HEK293T (cell line): ENCODE data around the gene MRPL33.

Source experiments
- BHLHE40 ChIP-seq: fragments of 450-650 bp; IDR thresholded peaks from 2 replicates; pipeline ENCODE4 v1.6.1; 2016; ENCODE audit warnings: mild to moderate bottlenecking, moderate library complexity, borderline replicate concordance
- CTBP1 ChIP-seq: fragments of 450-650 bp; IDR thresholded peaks from 2 replicates; pipeline ENCODE4 v1.6.1; 2016; ENCODE audit warnings: borderline replicate concordance
- ELF4 ChIP-seq: fragments of 450-650 bp; IDR thresholded peaks from 2 replicates; pipeline ENCODE4 v1.6.1; 2017; ENCODE audit warnings: antibody characterized with exemption
- FOXA1 ChIP-seq: fragments of 450-650 bp; IDR thresholded peaks from 2 replicates; pipeline ENCODE4 v1.6.1; 2016; ENCODE audit warnings: mild to moderate bottlenecking
- FOXM1 ChIP-seq: fragments of 450-650 bp; IDR thresholded peaks from 2 replicates; pipeline ENCODE4 v1.6.1; 2017; ENCODE audit warnings: mild to moderate bottlenecking, borderline replicate concordance
- SP1 ChIP-seq: fragments of 450-650 bp; IDR thresholded peaks from 2 replicates; pipeline ENCODE4 v1.6.1; 2017
- SUZ12 ChIP-seq: fragments of 450-650 bp; IDR thresholded peaks from 2 replicates; pipeline ENCODE4 v1.6.1; 2016; ENCODE audit warnings: mild to moderate bottlenecking
- TARDBP ChIP-seq: fragments of 450-650 bp; IDR thresholded peaks from 2 replicates; pipeline ENCODE4 v1.6.1; 2016
- TF ChIP-seq, protein P1 (sequence below): fragments of 450-650 bp; IDR thresholded peaks from 2 replicates; pipeline ENCODE4 v1.6.1; 2016

DNA sequence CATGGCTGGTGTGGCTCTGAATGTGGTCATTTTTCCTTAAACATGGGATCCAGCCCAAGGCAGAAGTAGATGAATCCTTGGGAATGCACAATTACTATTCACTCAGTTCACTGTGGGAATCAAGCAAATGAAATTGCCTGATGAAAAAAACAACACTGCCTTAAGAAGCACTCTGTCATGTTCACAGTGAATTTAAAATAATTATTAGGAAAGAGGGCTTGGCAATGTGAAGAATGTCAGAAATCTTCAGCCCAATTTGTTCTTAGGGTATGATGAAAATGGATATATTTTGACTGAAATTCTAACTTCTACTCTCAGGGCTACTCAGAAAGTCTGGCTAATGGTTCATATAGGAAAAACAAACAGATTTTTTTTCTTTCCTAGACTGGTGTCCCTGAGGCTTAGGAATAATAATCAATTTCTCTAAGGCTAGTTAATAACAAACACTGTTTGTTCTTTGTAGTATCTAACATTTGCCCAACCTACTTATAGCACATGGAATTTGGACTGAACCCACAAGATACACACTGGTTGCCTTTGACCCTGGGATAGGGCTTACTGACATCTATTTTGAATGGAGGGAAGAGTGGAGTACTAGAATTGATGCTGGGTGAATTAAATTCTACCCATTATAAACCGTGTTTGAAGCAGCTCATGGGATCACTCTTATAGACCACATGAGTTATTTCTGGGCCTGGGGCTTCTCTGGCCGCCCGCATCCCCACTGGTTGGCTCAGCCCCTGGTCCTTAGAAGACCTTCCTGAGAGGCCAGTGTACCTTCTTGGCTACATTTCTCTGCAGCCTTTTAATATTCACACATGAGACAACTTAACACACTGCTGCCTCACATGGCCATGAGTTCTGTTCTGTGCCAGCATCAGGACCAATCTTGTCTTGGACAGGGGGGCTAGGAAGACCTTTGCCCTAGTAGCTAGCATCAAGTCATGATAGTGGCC, 8.3 kb upstream of the MRPL33 start:
- TF ChIP-seq BHLHE40 (no peak), ELF4 (no peak), SUZ12 (no peak), SP1 (no peak), FOXA1 (no peak), FOXM1 (no peak), CTBP1 (no peak), TARDBP (no peak)
- TF ChIP-seq, protein P1, sequence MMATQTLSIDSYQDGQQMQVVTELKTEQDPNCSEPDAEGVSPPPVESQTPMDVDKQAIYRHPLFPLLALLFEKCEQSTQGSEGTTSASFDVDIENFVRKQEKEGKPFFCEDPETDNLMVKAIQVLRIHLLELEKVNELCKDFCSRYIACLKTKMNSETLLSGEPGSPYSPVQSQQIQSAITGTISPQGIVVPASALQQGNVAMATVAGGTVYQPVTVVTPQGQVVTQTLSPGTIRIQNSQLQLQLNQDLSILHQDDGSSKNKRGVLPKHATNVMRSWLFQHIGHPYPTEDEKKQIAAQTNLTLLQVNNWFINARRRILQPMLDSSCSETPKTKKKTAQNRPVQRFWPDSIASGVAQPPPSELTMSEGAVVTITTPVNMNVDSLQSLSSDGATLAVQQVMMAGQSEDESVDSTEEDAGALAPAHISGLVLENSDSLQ, result no peak
